Retinal pigment epithelial cell (primary cell): ENCODE measurements around the gene GNAI3.

ENCODE experiments used
- DNase-seq: peaks from one replicate; pipeline ENCODE4 v3.0.0-alpha.2; 2010; ENCODE audit warnings: low read depth
- H3K4me3 ChIP-seq: 2 replicates; pipeline ENCODE4 v1.5.1; 2011; ENCODE audit warnings: mild to moderate bottlenecking, low read length, control low read depth, moderate library complexity
- TF ChIP-seq, protein P1 (sequence below): conservative IDR thresholded peaks from 2 replicates; pipeline ENCODE4 v1.5.1; 2011; ENCODE audit warnings: low read depth, low read length, control low read depth, inconsistent platforms

GNAI3 gene

DNA sequence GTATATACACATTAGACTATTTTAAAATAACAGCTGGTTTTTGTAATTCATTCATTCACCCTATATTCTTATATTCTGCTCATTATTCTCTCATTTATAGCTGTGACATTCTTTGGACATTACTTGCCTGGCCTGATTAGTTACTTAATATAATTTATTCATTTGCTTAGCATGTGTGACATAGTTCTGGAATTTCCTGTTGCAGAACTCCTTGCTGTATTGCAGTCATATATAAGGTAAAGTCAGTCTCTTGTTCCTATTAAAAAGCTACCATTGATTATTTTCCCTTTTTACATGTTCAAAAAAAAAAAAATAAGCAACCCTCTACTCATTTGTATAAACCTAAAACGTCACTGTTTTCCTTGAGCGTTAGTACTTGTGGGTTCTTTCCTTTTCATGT is 47.1 kb downstream of the GNAI3 start:
- DNase-seq, result no peak
- no peak overlapping the region for H3K4me3 ChIP-seq
- TF ChIP-seq, protein P1, sequence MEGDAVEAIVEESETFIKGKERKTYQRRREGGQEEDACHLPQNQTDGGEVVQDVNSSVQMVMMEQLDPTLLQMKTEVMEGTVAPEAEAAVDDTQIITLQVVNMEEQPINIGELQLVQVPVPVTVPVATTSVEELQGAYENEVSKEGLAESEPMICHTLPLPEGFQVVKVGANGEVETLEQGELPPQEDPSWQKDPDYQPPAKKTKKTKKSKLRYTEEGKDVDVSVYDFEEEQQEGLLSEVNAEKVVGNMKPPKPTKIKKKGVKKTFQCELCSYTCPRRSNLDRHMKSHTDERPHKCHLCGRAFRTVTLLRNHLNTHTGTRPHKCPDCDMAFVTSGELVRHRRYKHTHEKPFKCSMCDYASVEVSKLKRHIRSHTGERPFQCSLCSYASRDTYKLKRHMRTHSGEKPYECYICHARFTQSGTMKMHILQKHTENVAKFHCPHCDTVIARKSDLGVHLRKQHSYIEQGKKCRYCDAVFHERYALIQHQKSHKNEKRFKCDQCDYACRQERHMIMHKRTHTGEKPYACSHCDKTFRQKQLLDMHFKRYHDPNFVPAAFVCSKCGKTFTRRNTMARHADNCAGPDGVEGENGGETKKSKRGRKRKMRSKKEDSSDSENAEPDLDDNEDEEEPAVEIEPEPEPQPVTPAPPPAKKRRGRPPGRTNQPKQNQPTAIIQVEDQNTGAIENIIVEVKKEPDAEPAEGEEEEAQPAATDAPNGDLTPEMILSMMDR, result no peak

DNA sequence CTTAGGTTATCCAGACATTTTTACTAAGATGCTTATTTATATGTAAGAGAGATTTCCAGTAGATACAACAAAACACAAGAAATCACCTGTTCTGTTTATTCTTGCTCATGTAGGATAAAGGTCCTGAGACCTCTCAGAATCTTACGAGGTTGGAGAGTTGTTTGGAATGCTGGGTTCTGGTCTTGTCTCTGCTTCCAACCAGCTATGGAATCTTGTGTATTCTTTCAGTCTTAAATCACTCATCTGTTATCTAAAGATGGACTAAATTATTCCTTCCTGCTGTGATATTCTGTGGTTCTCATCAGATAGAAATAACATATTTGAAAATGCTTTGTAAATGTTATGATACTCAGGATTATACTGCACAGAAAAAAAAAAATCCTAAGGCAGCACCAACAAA is 49.7 kb downstream of the GNAI3 start:
- no peak for DNase-seq
- H3K4me3 ChIP-seq, result no peak overlapping the region
- TF ChIP-seq, protein P1, result no peak

DNA sequence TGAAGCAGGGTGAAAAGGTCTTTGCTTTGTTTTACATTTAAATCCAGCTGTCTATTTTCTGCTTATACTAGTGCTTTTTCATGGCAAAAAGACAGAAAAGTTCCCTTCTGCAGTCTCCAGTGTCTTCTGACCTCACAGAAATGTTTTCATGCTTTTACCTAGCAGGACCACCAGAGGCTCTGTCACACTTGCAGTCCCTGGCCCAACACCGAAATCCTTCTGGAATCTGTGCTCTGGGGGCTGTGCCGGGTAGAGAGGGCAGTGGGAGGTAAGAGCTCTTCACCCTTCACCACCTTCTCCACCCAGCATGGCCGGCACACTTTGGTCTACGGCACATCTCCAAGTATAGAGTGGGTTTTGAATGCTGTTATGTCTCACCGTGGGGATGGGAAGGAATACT is 50.2 kb downstream of the GNAI3 start:
- no peak for DNase-seq
- H3K4me3 ChIP-seq, result no peak overlapping the region
- TF ChIP-seq, protein P1, result peak; percentile 37

DNA sequence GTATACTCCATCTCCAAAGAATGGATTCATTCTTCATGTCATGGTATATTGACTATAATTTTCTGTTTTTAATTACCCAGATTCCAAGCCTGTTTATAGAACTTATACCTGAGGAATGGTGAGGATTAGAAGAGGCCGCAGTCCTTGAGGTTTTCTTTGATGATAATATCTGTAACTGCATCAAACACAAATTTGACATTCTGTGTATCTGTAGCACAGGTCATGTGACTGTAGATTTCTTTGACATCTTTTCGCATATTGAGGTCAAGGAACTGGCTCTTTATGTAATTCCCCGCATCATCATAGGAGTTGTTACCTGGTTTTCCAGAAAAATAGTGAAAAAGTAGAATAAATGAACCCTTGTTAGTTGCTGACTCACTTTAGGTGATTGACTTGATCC is 54.8 kb downstream of the GNAI3 start:
- no peak for DNase-seq
- H3K4me3 ChIP-seq, result no peak overlapping the region
- TF ChIP-seq, protein P1, result no peak

DNA sequence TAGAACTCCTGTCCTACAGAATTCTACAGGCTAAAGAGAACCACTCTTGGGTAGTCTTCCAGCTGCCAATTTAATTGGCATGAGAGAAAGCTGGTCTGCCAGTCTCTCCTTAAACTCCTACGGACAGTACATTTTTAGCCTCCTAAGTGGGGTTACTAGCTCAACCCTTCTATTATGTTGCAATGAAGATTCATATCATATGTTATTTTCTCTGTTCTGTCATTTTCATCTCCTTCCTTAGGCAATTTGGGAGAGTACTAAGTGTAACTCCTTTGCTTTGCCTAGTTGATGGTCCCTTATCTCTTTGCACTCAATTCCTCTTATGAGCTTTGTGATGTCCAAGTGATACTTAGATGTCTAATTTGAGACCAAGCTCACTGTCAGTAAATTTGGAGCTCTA is 57.0 kb downstream of the GNAI3 start:
- DNase-seq, result no peak
- no peak overlapping the region for H3K4me3 ChIP-seq
- TF ChIP-seq, protein P1, result no peak

DNA sequence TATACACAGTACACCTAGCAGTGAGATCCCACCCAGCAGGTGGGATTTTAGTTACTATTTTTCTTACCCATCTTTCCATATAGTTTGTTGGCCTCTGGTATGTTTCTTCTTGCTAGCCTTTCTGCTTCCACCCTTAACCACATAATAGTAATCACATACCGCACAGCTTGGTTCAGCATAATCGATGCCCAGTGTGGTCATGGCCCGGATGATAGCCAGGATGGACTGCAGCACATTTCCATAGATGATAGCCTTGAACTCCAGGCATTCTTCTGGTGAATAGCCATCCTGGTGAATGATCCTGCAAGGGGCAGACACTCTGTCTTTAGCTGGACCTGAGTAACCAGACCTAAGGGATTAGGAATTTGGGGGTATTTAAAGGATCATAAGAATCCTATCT is 61.5 kb downstream of the GNAI3 start:
- no peak for DNase-seq
- TF ChIP-seq, protein P1, result no peak
- H3K4me3 ChIP-seq, result no peak overlapping the region

DNA sequence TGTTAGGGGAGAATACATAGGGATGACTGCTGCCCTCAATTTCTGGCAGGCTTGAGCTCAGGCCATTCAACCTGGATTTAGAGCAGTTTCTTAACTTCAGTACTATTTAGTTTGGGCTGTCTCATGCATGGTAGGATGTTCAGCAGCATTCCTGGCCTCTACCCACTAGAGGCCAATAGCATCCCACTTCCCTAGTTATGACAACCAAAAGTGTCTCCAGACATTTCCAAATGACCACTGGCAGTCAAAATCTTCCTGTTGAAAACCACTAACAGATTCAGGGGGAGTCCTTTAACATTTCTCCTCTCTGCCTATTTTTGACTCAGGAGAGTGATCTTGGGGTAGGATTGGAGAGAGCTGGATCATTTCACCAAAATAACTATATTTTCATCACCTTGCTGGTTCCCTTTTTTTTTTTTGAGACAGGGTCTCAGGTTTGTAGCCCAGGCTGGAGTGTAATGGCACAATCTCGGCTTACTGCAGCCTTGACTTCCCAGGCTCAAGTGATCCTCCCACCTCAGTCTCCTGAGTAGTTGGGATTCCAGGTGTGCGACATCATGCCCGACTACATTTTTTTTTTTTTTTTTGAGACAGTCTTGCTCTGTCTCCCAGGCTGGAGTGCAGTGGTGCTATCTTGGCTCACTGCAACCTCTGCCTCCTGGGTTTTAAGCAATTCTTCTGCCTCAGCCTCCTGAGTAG is 62.3 kb downstream of the GNAI3 start:
- TF ChIP-seq, protein P1, result no peak
- no peak for DNase-seq
- no peak overlapping the region for H3K4me3 ChIP-seq
